ACC112 (cell line): ENCODE data around the gene DLG2.

Experiments
- H2AFZ ChIP-seq: fragments of 200-600 bp; sonication (generic); one replicate; pipeline ENCODE4 v1.6.0; 2017; ENCODE audit warnings: antibody characterized with exemption, low read length; ENCODE audit not compliant: unreplicated experiment
- H3K27ac ChIP-seq: fragments of 200-600 bp; sonication (generic); 2 replicates; pipeline ENCODE4 v1.5.1; 2014; ENCODE audit warnings: low read depth, mild to moderate bottlenecking, antibody characterized with exemption, low read length, moderate library complexity
- H3K27me3 ChIP-seq: fragments of 200-600 bp; sonication (generic); 2 replicates; pipeline ENCODE4 v1.6.1; 2014; ENCODE audit warnings: mild to moderate bottlenecking, antibody characterized with exemption, low read length, moderate library complexity, mixed read lengths; ENCODE audit not compliant: insufficient read depth
- H3K36me3 ChIP-seq: fragments of 200-600 bp; sonication (generic); 2 replicates; pipeline ENCODE4 v1.6.1; 2016; ENCODE audit warnings: mild to moderate bottlenecking, antibody characterized with exemption, low read length, moderate library complexity, mixed read lengths; ENCODE audit not compliant: insufficient read depth
- H3K4me1 ChIP-seq: fragments of 200-600 bp; sonication (generic); one replicate; pipeline ENCODE4 v1.6.1; 2016; ENCODE audit warnings: low read length, mixed read lengths; ENCODE audit not compliant: insufficient read depth, unreplicated experiment, control insufficient read depth
- H3K4me3 ChIP-seq: fragments of 200-600 bp; sonication (generic); 2 replicates; pipeline ENCODE4 v1.5.1; 2014; ENCODE audit warnings: mild to moderate bottlenecking, low read depth, low read length
- H3K79me2 ChIP-seq: fragments of 200-600 bp; sonication (generic); one replicate; pipeline ENCODE4 v1.6.0; 2016; ENCODE audit warnings: low read length; ENCODE audit not compliant: control insufficient read depth, unreplicated experiment, insufficient read depth

The DLG2 gene

DNA sequence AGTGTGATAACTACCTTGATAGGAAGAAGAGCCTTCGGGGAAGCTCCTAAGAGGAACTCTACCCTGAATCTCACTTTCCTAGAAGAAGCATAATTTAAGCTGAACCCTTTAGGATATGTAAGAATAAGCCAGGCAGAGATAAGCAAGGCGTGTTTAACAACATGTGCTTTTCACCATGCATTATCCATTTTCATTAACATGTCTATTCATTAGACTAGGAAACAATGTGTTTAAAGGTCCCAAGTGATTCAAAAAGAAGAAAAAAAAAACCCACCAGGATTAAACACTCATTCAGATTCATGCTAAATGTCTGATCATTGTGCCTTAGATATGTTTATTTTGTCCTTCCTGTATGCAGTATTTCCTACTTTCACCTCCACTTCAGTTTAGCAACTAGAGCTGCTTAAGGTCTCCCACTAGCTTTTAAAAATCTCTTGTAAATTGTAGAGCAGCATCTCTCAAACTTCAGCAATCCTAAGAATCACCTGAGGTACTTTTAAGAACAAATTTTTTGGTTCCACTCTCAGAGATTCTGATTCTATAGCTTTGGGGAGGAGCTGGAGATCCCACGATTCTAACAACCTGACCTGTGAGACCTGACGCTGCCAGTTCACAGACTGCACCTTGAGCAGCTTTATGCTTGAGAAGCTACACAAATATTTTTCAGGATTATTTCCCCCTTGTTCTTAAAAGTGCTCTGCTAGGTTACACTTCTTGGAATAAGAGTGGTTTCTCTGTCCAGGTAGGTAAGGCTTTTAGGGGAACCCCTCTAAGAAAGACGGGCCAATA, 1385.6 kb downstream of the DLG2 start:
- no peaks in the 10 kb centered on the region for H3K79me2 ChIP-seq
- H2AFZ ChIP-seq: no peak overlapping the region
- no peak overlapping the region for H3K4me3 ChIP-seq
- no peaks in the 10 kb centered on the region for H3K27me3 ChIP-seq
- H3K27ac ChIP-seq: no peak overlapping the region
- H3K36me3 ChIP-seq: no peaks in the 10 kb centered on the region
- H3K4me1 ChIP-seq: no peaks in the 10 kb centered on the region

DNA sequence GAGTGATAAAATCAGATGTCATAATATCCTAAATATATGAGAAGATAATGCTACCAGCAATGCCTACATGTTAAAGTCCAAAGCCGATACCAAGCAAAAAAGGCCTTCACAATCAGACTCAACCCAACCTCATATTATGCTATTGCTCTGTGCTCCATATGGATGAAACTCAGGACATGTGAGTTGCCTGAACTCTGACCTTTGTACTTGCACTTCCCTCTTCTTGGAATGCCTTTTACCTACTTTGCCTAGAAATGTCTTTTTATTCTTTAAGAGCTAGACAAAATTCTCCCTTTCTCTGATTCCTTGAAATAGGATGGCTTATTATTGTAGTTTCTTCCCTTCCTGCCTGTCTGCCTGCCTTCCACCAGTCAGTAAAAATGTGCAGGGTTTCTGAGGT, 1386.3 kb downstream of the DLG2 start:
- Histone ChIP-seq H3K4me1 (no peaks in the 10 kb centered on the region), H3K79me2 (no peaks in the 10 kb centered on the region), H3K27ac (no peak overlapping the region), H2AFZ (no peak overlapping the region), H3K4me3 (no peak overlapping the region), H3K27me3 (no peaks in the 10 kb centered on the region), H3K36me3 (no peaks in the 10 kb centered on the region)

DNA sequence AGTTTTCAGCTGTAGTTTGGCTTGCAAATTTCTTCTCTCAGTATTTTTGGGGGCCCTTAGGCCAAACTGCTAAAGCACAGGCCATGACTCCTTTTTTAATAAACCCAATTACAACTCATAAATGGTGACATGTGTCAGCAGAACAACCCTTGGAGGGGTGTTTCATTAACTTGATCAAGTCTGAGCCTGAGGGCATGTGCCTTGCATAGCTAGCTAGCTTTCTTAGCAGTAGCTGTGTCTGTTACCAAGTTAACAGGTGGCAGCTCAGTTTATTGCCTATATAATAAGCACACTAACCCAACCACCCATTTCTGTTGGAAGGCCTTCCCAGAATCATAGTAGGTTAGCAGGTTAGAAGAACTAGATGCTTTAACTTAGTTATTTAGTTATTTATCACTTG, 1390.7 kb downstream of the DLG2 start:
- Histone ChIP-seq H3K4me3 (no peak overlapping the region), H3K36me3 (no peaks in the 10 kb centered on the region), H3K27ac (no peak overlapping the region), H2AFZ (no peak overlapping the region), H3K27me3 (no peaks in the 10 kb centered on the region), H3K4me1 (no peaks in the 10 kb centered on the region), H3K79me2 (no peaks in the 10 kb centered on the region)

DNA sequence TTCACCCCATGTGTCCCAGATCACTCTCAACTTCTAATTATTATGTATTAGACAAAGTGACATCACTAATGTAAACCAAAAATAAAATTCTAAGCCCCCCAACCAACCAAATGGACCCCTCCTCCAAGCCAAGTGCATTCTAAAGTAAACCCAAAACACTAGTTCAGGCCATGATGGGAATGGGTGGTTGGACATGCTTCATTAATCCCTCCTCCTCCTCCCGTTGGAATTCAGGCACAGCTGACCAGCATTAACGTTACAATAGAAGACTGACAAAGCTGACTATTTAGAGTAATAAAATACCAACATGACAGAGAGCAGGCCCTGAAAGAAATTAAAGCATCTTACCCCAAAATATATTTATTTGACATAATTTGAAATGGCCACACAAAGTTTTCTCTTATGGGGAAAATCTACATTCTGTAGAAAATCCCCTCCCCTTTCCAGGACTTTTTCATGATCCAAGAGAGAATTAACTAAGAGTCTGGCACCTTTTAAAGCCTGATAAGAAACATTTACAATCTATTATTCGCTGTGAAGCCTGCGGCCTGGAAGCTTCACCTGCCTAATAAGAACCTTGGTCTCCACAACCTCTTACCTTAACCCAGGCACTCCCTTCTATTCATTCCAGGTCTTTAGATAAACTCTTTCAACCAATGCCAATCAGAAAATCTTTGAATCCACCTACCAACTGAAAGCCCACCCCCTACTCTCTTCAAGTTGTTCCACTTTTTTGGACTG, 1392.5 kb downstream of the DLG2 start:
- no peak overlapping the region for H3K4me3 ChIP-seq
- no peaks in the 10 kb centered on the region for H3K79me2 ChIP-seq
- no peak overlapping the region for H3K27ac ChIP-seq
- H3K27me3 ChIP-seq: no peaks in the 10 kb centered on the region
- no peaks in the 10 kb centered on the region for H3K4me1 ChIP-seq
- no peaks in the 10 kb centered on the region for H3K36me3 ChIP-seq
- H2AFZ ChIP-seq: no peak overlapping the region

DNA sequence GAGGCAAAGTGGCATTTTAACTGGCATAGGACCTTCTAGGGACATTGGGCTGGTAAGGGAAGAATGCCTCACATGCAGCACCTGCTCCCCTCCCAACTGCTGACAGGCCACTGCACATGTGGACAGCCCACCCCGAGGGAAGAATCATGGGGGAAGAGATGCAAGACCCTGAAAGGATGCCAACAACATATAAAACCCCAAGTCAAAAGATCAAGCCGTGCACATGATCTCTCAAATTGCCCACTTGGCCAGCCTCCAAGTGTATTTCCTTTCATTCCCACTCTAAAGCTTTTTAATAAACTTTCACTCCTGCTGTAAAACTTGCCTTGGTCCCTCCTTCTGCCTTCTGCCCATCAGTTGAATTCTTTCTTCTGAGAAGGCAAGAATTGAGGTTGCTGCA, 1393.1 kb downstream of the DLG2 start:
- Histone ChIP-seq H3K27me3 (no peaks in the 10 kb centered on the region), H3K36me3 (no peaks in the 10 kb centered on the region), H3K79me2 (no peaks in the 10 kb centered on the region), H2AFZ (no peak overlapping the region), H3K4me1 (no peaks in the 10 kb centered on the region), H3K27ac (no peak overlapping the region), H3K4me3 (no peak overlapping the region)

DNA sequence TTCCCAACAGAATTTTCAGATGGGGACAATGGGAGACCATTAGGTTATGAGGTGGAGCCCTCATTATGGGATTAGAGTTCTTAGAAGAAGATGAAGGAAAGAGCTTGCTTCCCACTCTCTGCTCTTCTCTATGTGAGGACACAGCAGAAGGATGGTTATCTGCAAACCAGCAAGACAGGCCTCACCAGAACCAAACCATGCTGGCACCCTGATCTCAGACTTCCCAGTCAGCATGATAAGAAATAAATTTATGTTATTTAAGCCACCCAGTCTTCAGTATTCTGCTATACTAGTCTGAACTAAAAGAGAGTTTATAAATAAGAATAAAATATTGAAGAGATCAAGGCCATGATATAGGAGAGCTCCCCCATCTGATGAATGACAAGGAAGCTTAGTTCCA, 1394.6 kb downstream of the DLG2 start:
- H3K27me3 ChIP-seq: no peaks in the 10 kb centered on the region
- no peaks in the 10 kb centered on the region for H3K79me2 ChIP-seq
- no peak overlapping the region for H2AFZ ChIP-seq

DNA sequence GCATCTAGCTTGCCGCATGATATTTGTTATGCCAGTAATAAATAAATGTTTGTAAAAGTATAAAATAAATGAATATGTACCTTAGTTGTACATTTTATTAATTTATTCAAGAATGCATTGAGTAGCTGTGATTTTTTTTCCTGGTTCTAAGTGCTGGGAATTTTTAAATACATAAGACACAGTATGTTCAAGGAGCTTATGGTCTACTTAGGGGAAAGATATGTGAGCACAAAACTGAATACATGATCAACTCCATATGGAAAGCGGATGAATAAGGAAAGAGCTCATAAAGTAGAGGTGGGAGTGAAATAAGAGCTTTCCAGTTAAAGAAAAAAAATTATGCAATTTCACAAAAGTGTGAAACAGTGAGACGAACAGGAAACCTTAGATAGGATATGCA, 1396.7 kb downstream of the DLG2 start:
- no peak overlapping the region for H2AFZ ChIP-seq

More for the DNA sequence above, 1394.6 kb downstream of the DLG2 start:
- no peaks in the 10 kb centered on the region for H3K36me3 ChIP-seq
- no peak overlapping the region for H3K27ac ChIP-seq
- no peak overlapping the region for H3K4me3 ChIP-seq
- no peaks in the 10 kb centered on the region for H3K4me1 ChIP-seq

DNA sequence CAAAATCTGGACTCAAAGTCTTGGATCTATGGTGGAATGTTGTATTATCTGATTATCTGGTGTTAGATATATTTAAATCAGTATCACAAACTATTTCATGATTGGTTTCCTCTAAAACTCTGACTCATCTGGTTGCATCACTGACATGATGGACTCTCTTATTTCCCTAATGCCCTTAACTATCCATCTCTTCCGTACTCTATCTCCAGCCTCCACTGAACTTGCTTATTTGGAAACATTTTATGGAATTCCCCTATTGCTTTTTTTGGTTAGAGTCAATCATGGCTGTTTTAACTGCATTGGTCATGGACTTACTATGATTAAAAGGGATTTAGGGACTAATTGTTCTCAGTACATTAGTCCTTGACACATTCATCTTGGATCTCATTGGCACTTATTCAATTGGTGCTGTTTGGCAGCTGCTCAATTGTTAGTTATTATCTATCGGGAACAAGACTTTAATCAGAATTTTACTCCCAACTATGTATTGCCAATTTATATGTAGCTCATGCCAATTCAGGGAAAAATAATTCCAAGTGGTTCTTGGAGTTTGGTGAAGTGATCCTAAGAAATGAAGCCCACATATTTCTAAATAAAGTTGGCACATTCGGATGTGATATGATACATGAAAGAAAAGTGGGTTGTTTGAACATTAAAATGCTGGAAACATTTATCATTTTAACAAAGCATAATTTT, 1399.0 kb downstream of the DLG2 start:
- Histone ChIP-seq H3K79me2 (no peaks in the 10 kb centered on the region), H3K4me1 (no peaks in the 10 kb centered on the region), H3K27ac (no peak overlapping the region), H2AFZ (no peak overlapping the region), H3K4me3 (no peak overlapping the region), H3K36me3 (no peaks in the 10 kb centered on the region), H3K27me3 (no peaks in the 10 kb centered on the region)

More for the DNA sequence above, 1396.7 kb downstream of the DLG2 start:
- Histone ChIP-seq H3K27ac (no peak overlapping the region), H3K79me2 (no peaks in the 10 kb centered on the region), H3K4me3 (no peak overlapping the region), H3K27me3 (no peaks in the 10 kb centered on the region), H3K4me1 (no peaks in the 10 kb centered on the region), H3K36me3 (no peaks in the 10 kb centered on the region)

DNA sequence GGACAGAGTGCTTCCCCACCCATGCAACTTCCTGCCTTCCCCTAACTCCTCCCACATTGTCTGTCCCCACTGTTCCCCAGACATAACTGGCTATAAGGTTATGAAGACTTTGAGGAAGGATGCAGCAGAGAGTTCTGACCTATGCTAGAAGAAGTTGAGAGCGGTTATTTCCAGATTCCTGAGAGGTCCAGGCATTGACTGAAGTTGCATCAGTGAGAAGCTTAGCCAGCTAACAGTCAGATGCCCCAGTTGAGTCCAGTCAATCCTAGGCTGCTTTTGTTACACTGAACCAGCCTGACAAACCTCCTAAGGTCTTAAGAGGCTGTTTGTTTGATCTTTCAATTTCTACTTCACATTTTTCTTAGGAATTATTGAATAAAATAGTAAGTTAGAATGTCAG, 1403.1 kb downstream of the DLG2 start:
- H3K27ac ChIP-seq: no peak overlapping the region
- no peaks in the 10 kb centered on the region for H3K27me3 ChIP-seq
- no peaks in the 10 kb centered on the region for H3K4me1 ChIP-seq
- no peak overlapping the region for H3K4me3 ChIP-seq
- H3K36me3 ChIP-seq: no peaks in the 10 kb centered on the region
- H3K79me2 ChIP-seq: no peaks in the 10 kb centered on the region
- no peak overlapping the region for H2AFZ ChIP-seq

DNA sequence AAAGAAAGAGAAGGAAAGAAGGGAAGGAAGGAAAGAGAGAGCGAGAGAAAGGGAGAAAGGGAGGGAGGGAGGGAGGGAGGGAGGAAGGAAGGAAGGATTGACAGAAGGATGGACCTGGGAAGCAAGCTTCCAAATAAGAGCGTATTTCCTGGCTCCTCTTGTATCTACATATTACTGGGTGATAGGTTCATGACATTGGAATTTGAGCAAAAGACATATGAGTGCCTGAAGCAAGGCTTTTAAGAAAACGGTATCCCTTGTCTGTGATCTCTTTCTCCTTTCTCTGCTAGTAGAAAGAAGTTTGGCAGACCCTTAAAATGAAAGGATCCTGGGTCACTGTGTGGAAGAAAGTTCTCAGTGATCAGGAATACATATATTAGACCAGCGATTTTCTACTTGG, 1408.8 kb downstream of the DLG2 start:
- Histone ChIP-seq H3K4me3 (no peak overlapping the region), H3K79me2 (no peaks in the 10 kb centered on the region), H3K36me3 (no peaks in the 10 kb centered on the region), H2AFZ (no peak overlapping the region), H3K27ac (no peak overlapping the region), H3K27me3 (no peaks in the 10 kb centered on the region), H3K4me1 (no peaks in the 10 kb centered on the region)
